ENCODE measurements around the gene CFAP52.
"Not testable (repeated sequence)": the region's sequence is repeated elsewhere in the genome, so short reads cannot be mapped to it uniquely, and the experiment has no call there.

The CFAP52 gene

DNA sequence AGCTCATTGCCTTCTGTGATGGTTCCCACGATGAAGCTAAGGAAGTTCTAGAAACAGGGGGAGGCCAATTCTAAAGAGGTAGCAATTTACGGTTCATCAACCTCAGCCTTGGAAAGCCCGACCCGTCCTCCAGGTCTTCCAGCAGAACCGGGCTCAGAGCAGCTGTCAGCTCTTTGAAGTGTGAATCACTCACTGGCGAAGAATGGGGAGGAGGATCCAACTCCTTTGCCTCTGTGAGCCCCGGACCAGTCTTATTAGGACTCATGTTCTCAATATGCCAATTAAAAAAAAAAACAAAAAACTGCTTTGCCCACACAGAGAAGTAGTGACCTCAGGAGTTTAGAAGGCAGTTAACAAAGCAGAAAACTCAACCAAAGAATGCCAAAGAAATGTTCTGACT lies 32.2 kb upstream of the CFAP52 start:
- H3K4me1 ChIP-seq (ENCODE audit: control insufficient read depth, insufficient read depth, low read length, unreplicated experiment) = no peaks in the 10 kb centered on the region
- no peaks in the 10 kb centered on the region for H3K36me3 ChIP-seq (ENCODE audit: insufficient read depth, low read length)
- H3K4me3 ChIP-seq (ENCODE audit: low read depth, low read length) = no peak overlapping the region
- H3K27me3 ChIP-seq (ENCODE audit: insufficient read depth, low read length) = no peaks in the 10 kb centered on the region
- no peak overlapping the region for H2AFZ ChIP-seq (ENCODE audit: low read length, unreplicated experiment)
- H3K79me2 ChIP-seq (ENCODE audit: control insufficient read depth, insufficient read depth, low read length, unreplicated experiment) = no peaks in the 10 kb centered on the region
- no peak overlapping the region for H3K27ac ChIP-seq (ENCODE audit: low read depth, low read length)

DNA sequence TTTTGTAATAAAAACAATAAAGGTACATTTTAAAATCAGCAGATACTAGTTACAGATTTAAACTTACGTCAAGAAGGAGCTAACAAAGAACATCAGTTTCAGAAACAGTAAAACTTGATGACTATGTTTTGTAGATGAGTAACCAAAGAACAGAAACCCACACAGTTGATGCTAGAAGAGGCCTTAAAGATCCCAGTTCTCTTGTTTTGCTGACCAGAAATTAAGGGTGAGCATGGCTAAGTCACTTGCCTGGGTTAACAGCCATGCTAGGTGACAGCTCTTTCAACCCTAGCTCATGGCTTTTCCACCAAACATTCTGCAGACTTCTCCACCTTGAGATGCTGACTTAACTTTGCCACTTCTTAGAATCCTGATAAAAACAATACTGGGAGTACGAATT lies 27.2 kb upstream of the CFAP52 start:
- Histone ChIP-seq H3K36me3 (ENCODE audit: insufficient read depth, low read length) (no peaks in the 10 kb centered on the region), H3K4me3 (ENCODE audit: low read depth, low read length) (no peak overlapping the region), H2AFZ (ENCODE audit: low read length, unreplicated experiment) (no peak overlapping the region), H3K4me1 (ENCODE audit: control insufficient read depth, insufficient read depth, low read length, unreplicated experiment) (no peaks in the 10 kb centered on the region), H3K27me3 (ENCODE audit: insufficient read depth, low read length) (no peaks in the 10 kb centered on the region), H3K79me2 (ENCODE audit: control insufficient read depth, insufficient read depth, low read length, unreplicated experiment) (no peaks in the 10 kb centered on the region), H3K27ac (ENCODE audit: low read depth, low read length) (no peak overlapping the region)

DNA sequence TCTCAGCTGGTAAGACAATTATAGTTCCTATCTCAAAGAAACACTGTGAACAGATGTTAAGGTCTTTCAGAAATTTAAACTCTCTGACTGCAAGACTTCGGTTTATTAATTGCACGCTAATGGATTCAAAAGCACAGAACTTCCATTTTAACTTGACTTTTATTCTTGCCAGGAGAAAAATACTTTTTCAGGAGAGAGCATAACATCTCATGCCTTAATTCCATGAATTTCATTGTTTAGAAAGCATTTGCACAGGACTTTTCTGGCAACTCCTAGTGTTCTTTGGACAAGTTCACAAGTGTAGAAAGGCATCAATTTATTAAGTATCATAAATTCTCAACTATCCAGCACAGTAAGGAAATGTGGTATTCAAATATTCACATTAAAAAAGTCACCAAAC lies 23.3 kb upstream of the CFAP52 start:
- no peak overlapping the region for H3K4me3 ChIP-seq (ENCODE audit: low read depth, low read length)
- no peaks in the 10 kb centered on the region for H3K27me3 ChIP-seq (ENCODE audit: insufficient read depth, low read length)
- no peak overlapping the region for H2AFZ ChIP-seq (ENCODE audit: low read length, unreplicated experiment)
- H3K4me1 ChIP-seq (ENCODE audit: control insufficient read depth, insufficient read depth, low read length, unreplicated experiment) = no peaks in the 10 kb centered on the region
- H3K27ac ChIP-seq (ENCODE audit: low read depth, low read length) = no peak overlapping the region
- H3K79me2 ChIP-seq (ENCODE audit: control insufficient read depth, insufficient read depth, low read length, unreplicated experiment) = no peaks in the 10 kb centered on the region
- no peaks in the 10 kb centered on the region for H3K36me3 ChIP-seq (ENCODE audit: insufficient read depth, low read length)

DNA sequence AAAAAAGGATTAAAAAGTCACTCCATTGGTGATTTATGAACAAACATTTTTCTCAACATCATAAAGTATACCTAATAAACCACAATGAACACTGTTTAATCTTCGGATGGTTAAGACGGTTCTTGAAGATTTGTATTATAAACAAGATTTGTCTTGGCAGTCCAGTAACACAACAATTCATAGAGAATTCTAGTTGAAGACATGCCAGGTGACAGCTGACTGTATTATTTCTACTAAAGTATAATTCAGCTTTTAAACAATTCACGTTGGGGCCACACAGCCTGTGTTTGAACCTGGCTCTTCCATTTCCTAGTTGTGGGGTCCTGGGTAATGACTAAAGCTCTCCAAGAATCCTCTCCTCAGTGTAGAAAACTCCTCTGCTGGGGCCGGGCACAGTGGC lies 22.8 kb upstream of the CFAP52 start:
- Histone ChIP-seq H3K79me2 (ENCODE audit: control insufficient read depth, insufficient read depth, low read length, unreplicated experiment) (no peaks in the 10 kb centered on the region), H2AFZ (ENCODE audit: low read length, unreplicated experiment) (no peak overlapping the region), H3K36me3 (ENCODE audit: insufficient read depth, low read length) (no peaks in the 10 kb centered on the region), H3K4me1 (ENCODE audit: control insufficient read depth, insufficient read depth, low read length, unreplicated experiment) (no peaks in the 10 kb centered on the region), H3K27me3 (ENCODE audit: insufficient read depth, low read length) (no peaks in the 10 kb centered on the region), H3K27ac (ENCODE audit: low read depth, low read length) (no peak overlapping the region), H3K4me3 (ENCODE audit: low read depth, low read length) (no peak overlapping the region)

DNA sequence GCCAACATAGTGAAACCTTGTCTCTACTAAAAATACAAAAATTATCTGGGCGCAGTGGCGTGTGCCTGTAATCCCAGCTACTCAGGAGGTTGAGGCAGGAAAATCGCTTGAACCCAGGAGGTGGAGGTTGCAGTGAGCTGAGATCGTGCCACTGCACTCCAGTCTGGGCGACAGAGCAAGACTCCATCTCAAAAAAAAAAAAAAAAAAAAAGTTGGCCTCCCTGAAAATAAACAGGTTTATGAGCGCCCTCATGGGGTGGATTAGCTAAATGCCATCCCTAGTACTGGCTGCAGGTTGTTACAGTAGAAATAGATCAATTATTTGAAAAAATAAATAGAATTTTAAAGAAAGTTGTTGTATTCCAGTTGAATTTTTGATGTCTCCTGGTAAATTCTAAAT lies 21.7 kb upstream of the CFAP52 start:
- not testable (repeated sequence) for H3K4me3 ChIP-seq (ENCODE audit: low read depth, low read length); H3K27ac ChIP-seq (ENCODE audit: low read depth, low read length); H3K27me3 ChIP-seq (ENCODE audit: insufficient read depth, low read length); H3K36me3 ChIP-seq (ENCODE audit: insufficient read depth, low read length); H2AFZ ChIP-seq (ENCODE audit: low read length, unreplicated experiment); H3K79me2 ChIP-seq (ENCODE audit: control insufficient read depth, insufficient read depth, low read length, unreplicated experiment); H3K4me1 ChIP-seq (ENCODE audit: control insufficient read depth, insufficient read depth, low read length, unreplicated experiment)

DNA sequence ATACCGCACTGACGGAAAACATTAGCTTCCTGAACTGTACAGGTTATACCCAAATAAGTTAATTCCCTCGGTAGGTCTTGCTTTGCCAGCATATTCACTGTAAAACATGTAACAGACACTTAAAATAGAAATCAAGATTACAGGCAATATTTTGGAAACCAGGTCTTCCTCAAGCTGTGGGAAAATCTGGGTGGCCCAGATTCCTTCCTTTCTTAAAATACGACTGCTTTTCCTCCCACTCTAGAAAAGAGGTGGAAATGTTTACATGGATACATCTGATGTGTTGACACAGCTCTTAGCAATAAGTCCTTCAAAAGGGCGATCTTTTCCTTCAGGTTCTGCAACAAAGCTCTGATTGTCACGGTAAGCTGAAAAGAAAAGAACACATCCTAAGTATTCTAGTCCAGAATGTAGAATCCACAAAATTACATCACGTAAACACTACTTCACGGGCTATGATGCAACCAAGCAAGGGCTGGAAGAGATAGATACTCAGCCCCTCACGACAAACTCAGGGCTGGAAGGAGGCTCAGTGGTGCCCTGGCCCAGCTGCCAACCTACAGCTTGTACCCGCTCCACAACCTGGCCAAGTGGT lies 19.2 kb upstream of the CFAP52 start:
- no peak overlapping the region for H3K27ac ChIP-seq (ENCODE audit: low read depth, low read length)
- no peak overlapping the region for H3K4me3 ChIP-seq (ENCODE audit: low read depth, low read length)
- H3K79me2 ChIP-seq (ENCODE audit: control insufficient read depth, insufficient read depth, low read length, unreplicated experiment) = no peaks in the 10 kb centered on the region
- no peaks in the 10 kb centered on the region for H3K4me1 ChIP-seq (ENCODE audit: control insufficient read depth, insufficient read depth, low read length, unreplicated experiment)
- no peak overlapping the region for H2AFZ ChIP-seq (ENCODE audit: low read length, unreplicated experiment)
- H3K27me3 ChIP-seq (ENCODE audit: insufficient read depth, low read length) = no peaks in the 10 kb centered on the region
- no peaks in the 10 kb centered on the region for H3K36me3 ChIP-seq (ENCODE audit: insufficient read depth, low read length)

DNA sequence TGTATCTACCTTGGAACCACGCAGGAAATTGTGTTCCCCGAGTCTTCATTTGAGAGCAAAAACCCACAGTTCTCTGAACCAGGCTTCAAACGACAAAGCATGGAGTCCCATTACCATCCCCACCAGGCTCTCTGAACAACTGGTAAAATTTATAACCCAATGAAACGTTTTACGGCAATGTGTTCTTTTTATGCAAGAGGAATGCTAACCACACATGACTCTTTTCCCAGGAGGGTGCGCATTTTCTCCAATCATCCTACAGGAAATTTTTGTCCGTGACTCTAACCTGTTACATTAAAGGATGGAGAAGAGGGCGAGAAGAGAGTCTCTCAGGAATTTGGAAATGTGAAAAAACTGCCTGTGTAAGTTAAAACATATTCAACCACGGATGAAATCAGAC lies 18.6 kb upstream of the CFAP52 start:
- no peak overlapping the region for H3K27ac ChIP-seq (ENCODE audit: low read depth, low read length)
- no peaks in the 10 kb centered on the region for H3K4me1 ChIP-seq (ENCODE audit: control insufficient read depth, insufficient read depth, low read length, unreplicated experiment)
- H2AFZ ChIP-seq (ENCODE audit: low read length, unreplicated experiment) = no peak overlapping the region
- H3K4me3 ChIP-seq (ENCODE audit: low read depth, low read length) = no peak overlapping the region
- no peaks in the 10 kb centered on the region for H3K36me3 ChIP-seq (ENCODE audit: insufficient read depth, low read length)
- no peaks in the 10 kb centered on the region for H3K79me2 ChIP-seq (ENCODE audit: control insufficient read depth, insufficient read depth, low read length, unreplicated experiment)
- H3K27me3 ChIP-seq (ENCODE audit: insufficient read depth, low read length) = no peaks in the 10 kb centered on the region

DNA sequence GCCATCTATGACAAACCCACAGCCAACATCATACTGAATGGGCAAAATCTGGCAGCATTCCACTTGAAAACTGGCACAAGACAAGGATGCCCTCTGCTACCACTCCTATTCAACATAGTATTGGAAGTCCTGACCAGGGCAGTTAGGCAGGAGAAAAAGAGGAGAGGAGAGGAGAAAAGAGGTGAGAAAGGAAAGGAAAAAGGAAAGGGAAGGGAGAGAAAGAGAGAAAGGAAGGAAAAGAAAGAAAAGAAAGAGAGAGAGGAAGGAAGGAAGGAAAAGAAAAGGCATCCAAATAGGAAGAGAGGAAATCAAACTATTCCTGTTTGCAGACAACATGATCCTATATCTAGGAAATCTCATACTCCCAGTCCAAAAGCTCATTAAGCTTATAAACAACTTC lies 12.3 kb upstream of the CFAP52 start:
- Histone ChIP-seq H2AFZ (ENCODE audit: low read length, unreplicated experiment) (no peak overlapping the region), H3K4me1 (ENCODE audit: control insufficient read depth, insufficient read depth, low read length, unreplicated experiment) (peaks cover 4% of the 10 kb centered on the region), H3K4me3 (ENCODE audit: low read depth, low read length) (no peak overlapping the region), H3K36me3 (ENCODE audit: insufficient read depth, low read length) (no peaks in the 10 kb centered on the region), H3K27me3 (ENCODE audit: insufficient read depth, low read length) (no peaks in the 10 kb centered on the region), H3K27ac (ENCODE audit: low read depth, low read length) (no peak overlapping the region), H3K79me2 (ENCODE audit: control insufficient read depth, insufficient read depth, low read length, unreplicated experiment) (peaks cover 7% of the 10 kb centered on the region)

DNA sequence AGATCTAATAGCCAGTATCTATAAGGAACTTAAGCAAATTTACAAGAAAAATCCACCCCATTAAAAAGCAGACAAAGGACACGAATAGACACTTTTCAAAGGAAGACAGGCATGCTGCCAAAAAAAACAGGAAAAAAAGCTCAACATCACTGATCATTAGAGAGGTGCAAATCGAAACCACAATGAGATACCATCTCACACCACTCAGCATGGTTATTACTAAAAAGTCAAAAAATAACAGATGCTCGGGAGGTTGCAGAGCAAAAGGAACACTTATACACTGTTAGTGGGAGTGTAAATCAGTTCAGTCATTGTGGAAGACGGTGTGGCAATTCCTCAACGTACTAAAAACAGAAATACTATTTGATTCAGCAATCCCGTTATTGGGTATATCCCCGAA lies 10.4 kb upstream of the CFAP52 start:
- Histone ChIP-seq H3K4me3 (ENCODE audit: low read depth, low read length) (no peak overlapping the region), H2AFZ (ENCODE audit: low read length, unreplicated experiment) (no peak overlapping the region), H3K36me3 (ENCODE audit: insufficient read depth, low read length) (no peaks in the 10 kb centered on the region), H3K4me1 (ENCODE audit: control insufficient read depth, insufficient read depth, low read length, unreplicated experiment) (peaks cover 4% of the 10 kb centered on the region), H3K27me3 (ENCODE audit: insufficient read depth, low read length) (no peaks in the 10 kb centered on the region), H3K79me2 (ENCODE audit: control insufficient read depth, insufficient read depth, low read length, unreplicated experiment) (peaks cover 12% of the 10 kb centered on the region), H3K27ac (ENCODE audit: low read depth, low read length) (no peak overlapping the region)

DNA sequence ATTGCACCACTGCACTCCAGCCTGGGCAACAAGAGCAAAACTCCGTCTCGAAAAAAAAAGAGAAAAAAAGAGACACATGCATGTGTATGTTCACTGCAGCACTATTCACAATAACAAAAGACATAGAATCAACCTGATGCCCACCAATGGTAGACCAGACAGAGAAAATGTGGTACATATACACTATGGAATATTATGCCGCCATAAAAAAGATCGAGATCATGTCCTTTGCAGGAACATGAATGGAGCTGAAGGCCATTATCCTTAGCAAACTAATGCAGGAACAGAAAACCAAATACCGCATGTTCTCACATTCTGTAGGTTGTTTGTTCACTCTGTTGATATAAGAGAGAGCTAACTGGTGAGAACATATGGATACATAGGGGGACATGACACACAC lies 9.7 kb upstream of the CFAP52 start:
- not testable (repeated sequence) for H3K36me3 ChIP-seq (ENCODE audit: insufficient read depth, low read length); H3K27ac ChIP-seq (ENCODE audit: low read depth, low read length)

DNA sequence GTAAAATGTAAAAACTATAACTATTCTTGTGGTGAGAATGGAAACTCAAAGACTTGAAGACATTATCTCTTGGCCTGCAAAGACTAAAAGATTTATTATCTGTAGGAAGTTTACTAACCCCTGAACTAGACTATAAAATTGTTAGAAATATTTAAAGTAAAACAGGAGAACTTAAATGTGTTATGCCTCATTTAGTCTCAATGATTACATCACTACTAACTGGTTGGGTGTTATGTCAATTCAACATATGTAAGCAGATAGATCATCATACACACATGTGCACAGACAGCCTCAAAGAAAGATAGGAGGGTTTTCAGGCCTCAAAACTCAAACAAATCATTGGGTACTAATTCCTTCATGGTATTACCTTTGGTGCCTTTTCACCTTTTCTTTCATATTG lies 8.4 kb upstream of the CFAP52 start:
- H3K27ac ChIP-seq (ENCODE audit: low read depth, low read length) = no peak overlapping the region
- H3K4me1 ChIP-seq (ENCODE audit: control insufficient read depth, insufficient read depth, low read length, unreplicated experiment) = peaks cover 4% of the 10 kb centered on the region
- H3K27me3 ChIP-seq (ENCODE audit: insufficient read depth, low read length) = no peaks in the 10 kb centered on the region
- peaks cover 18% of the 10 kb centered on the region for H3K79me2 ChIP-seq (ENCODE audit: control insufficient read depth, insufficient read depth, low read length, unreplicated experiment)
- no peak overlapping the region for H3K4me3 ChIP-seq (ENCODE audit: low read depth, low read length)
- no peak overlapping the region for H2AFZ ChIP-seq (ENCODE audit: low read length, unreplicated experiment)
- H3K36me3 ChIP-seq (ENCODE audit: insufficient read depth, low read length) = no peaks in the 10 kb centered on the region

More for the DNA sequence above, 9.7 kb upstream of the CFAP52 start:
- peaks cover 12% of the 10 kb centered on the region for H3K79me2 ChIP-seq (ENCODE audit: control insufficient read depth, insufficient read depth, low read length, unreplicated experiment)
- H2AFZ ChIP-seq (ENCODE audit: low read length, unreplicated experiment); H3K4me1 ChIP-seq (ENCODE audit: control insufficient read depth, insufficient read depth, low read length, unreplicated experiment); H3K4me3 ChIP-seq (ENCODE audit: low read depth, low read length); H3K27me3 ChIP-seq (ENCODE audit: insufficient read depth, low read length): not testable (repeated sequence)
